Neural cell (in vitro differentiated cells): ENCODE data around the gene HAUS6. TPM values are rescaled to one million over a fixed set of nuclear protein-coding genes. Genes with fewer than 3 reads are reported as not detected.

Experiments
- H2AFZ ChIP-seq: fragments of 200-600, 300-800 bp; sonication (generic), shearing (Covaris generic); 2 replicates; pipeline ENCODE4 v1.6.0; 2014; ENCODE audit warnings: low read depth, mild to moderate bottlenecking, antibody characterized with exemption, low read length, moderate library complexity
- H3F3A ChIP-seq: fragments of 200-600 bp; shearing (Covaris generic); 2 replicates; pipeline ENCODE4 v1.6.1; 2016; ENCODE audit warnings: mild to moderate bottlenecking, moderate library complexity, mixed read lengths, antibody characterized with exemption, low read length; ENCODE audit not compliant: insufficient read depth, poor library complexity, severe bottlenecking
- H3K27ac ChIP-seq: fragments of 200-600, 300-800 bp; sonication (generic), shearing (Covaris generic); 2 replicates; pipeline ENCODE4 v1.5.1; 2014; ENCODE audit warnings: mild to moderate bottlenecking, low read length, moderate library complexity
- H3K27me3 ChIP-seq: fragments of 300-800, 200-600 bp; sonication (generic), shearing (Covaris generic); 2 replicates; pipeline ENCODE4 v1.6.0; 2014; ENCODE audit warnings: mild to moderate bottlenecking, low read depth, low read length, moderate library complexity; ENCODE audit not compliant: insufficient read depth
- H3K36me3 ChIP-seq: fragments of 300-800, 200-600 bp; sonication (generic), shearing (Covaris generic); 2 replicates; pipeline ENCODE4 v1.5.1; 2014; ENCODE audit warnings: mild to moderate bottlenecking, antibody characterized with exemption, low read length, moderate library complexity; ENCODE audit not compliant: insufficient read depth
- H3K4me2 ChIP-seq: fragments of 300-800, 200-600 bp; sonication (generic), shearing (Covaris generic); 2 replicates; pipeline ENCODE4 v1.6.0; 2014; ENCODE audit warnings: mild to moderate bottlenecking, low read length
- H3K4me3 ChIP-seq: fragments of 300-800, 200-600 bp; sonication (generic), shearing (Covaris generic); 2 replicates; pipeline ENCODE4 v1.5.1; 2014; ENCODE audit warnings: mild to moderate bottlenecking, low read length, moderate library complexity
- H3K79me2 ChIP-seq: fragments of 200-600 bp; shearing (Covaris generic); replicated peaks from 2 replicates; pipeline ENCODE4 v1.6.0; 2014; ENCODE audit warnings: mild to moderate bottlenecking, low read length, moderate library complexity; ENCODE audit not compliant: insufficient read depth
- H3K9ac ChIP-seq: fragments of 300-800, 200-600 bp; sonication (generic), shearing (Covaris generic); 2 replicates; pipeline ENCODE4 v1.6.1; 2016; ENCODE audit warnings: mild to moderate bottlenecking, low read length, mixed read lengths
- H3K9me2 ChIP-seq: fragments of 200-600 bp; shearing (Covaris generic); 2 replicates; pipeline ENCODE4 v1.6.1; 2016; ENCODE audit warnings: mild to moderate bottlenecking, low read length, mixed read lengths; ENCODE audit not compliant: insufficient read depth
- H3K9me3 ChIP-seq: fragments of 200-600, 300-800 bp; sonication (generic), shearing (Covaris generic); 2 replicates; pipeline ENCODE4 v1.6.1; 2016; ENCODE audit warnings: mild to moderate bottlenecking, mixed run types, low read length, moderate library complexity, mixed read lengths
- H4K20me1 ChIP-seq: fragments of 200-600 bp; shearing (Covaris generic); 2 replicates; pipeline ENCODE4 v1.6.1; 2016; ENCODE audit warnings: mild to moderate bottlenecking, mixed run types; ENCODE audit not compliant: insufficient read depth
- EP300 ChIP-seq: fragments of 450-650 bp; conservative IDR thresholded peaks from 2 replicates; pipeline ENCODE4 v1.6.1; 2014; ENCODE audit warnings: antibody characterized with exemption, mild to moderate bottlenecking, moderate library complexity; ENCODE audit not compliant: poor library complexity, severe bottlenecking
- EZH2 ChIP-seq: fragments of 200-600, 300-800 bp; shearing (Covaris generic), sonication (generic); IDR thresholded peaks from 2 replicates; pipeline ENCODE4 v1.6.1; 2014; ENCODE audit warnings: antibody characterized with exemption, low read length, borderline replicate concordance, mild to moderate bottlenecking; ENCODE audit not compliant: insufficient read depth, poor library complexity, severe bottlenecking
- MXI1 ChIP-seq: fragments of 450-650 bp; conservative IDR thresholded peaks from 2 replicates; pipeline ENCODE4 v1.6.1; 2014; ENCODE audit warnings: antibody characterized with exemption, mild to moderate bottlenecking; ENCODE audit not compliant: poor library complexity, severe bottlenecking
- POLR2AphosphoS5 ChIP-seq: IDR thresholded peaks from 2 replicates; pipeline ENCODE4 v1.6.1; 2012
- RAD21 ChIP-seq: fragments of 450-650 bp; conservative IDR thresholded peaks from 2 replicates; pipeline ENCODE4 v1.6.1; 2014; ENCODE audit warnings: antibody characterized with exemption, mild to moderate bottlenecking, moderate library complexity
- REST ChIP-seq: IDR thresholded peaks from 2 replicates; pipeline ENCODE4 v1.6.1; 2012; ENCODE audit warnings: borderline replicate concordance
- SMC3 ChIP-seq: fragments of 450-650 bp; conservative IDR thresholded peaks from 2 replicates; pipeline ENCODE4 v1.6.1; 2014; ENCODE audit warnings: antibody characterized with exemption, mild to moderate bottlenecking, moderate library complexity; ENCODE audit not compliant: poor library complexity
- TAF1 ChIP-seq: IDR thresholded peaks from 2 replicates; pipeline ENCODE4 v1.6.1; 2012; ENCODE audit warnings: low read depth
- polyA plus RNA-seq: library from polyadenylated mRNA; depleted of rRNA; stranded (reverse); fragments of >200 nt; gene quantifications from 2 replicates; pipeline ENCODE4 v1.2.3, GENCODE V29; 2014
- TF ChIP-seq, protein P1 (sequence below): fragments of 450-650 bp; IDR thresholded peaks from 2 replicates; pipeline ENCODE4 v1.5.1; 2014; ENCODE audit warnings: antibody characterized with exemption, mild to moderate bottlenecking, moderate library complexity; ENCODE audit not compliant: poor library complexity, severe bottlenecking

Gene HAUS6
- polyA plus RNA-seq, 1 donor from 2014 or later = 15.2 TPM

DNA sequence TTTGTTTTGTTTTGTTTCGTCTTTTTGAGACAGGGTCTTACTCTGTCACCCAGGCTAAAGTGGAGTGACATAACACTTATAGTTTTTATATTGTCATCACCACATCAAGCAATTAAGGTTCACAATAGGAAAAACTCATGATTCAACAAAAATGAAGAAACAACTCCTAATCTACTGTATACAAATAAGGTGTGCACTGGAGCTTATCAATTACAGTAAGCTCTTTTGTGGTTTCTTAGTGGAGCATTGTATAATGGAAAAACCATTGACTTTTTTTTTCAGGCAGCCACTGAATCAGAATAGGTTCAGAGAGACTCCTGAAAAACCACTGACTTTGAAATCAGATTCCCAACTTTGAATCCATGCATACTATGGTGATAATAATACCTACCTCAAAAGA, 35.4 kb upstream of the HAUS6 start:
- H3F3A ChIP-seq = no peaks in the 10 kb centered on the region
- H3K9ac ChIP-seq = no peak overlapping the region
- no peaks in the 10 kb centered on the region for H4K20me1 ChIP-seq
- no peaks in the 10 kb centered on the region for H3K27me3 ChIP-seq
- H3K27ac ChIP-seq = no peak overlapping the region
- TF ChIP-seq RAD21 (no peak), EZH2 (no peak)
- no peak overlapping the region for H3K4me2 ChIP-seq
- H2AFZ ChIP-seq = no peak overlapping the region
- no peaks in the 10 kb centered on the region for H3K79me2 ChIP-seq
- H3K9me2 ChIP-seq = no peaks in the 10 kb centered on the region
- no peak overlapping the region for H3K4me3 ChIP-seq
- no peaks in the 10 kb centered on the region for H3K9me3 ChIP-seq
- no peaks in the 10 kb centered on the region for H3K36me3 ChIP-seq

DNA sequence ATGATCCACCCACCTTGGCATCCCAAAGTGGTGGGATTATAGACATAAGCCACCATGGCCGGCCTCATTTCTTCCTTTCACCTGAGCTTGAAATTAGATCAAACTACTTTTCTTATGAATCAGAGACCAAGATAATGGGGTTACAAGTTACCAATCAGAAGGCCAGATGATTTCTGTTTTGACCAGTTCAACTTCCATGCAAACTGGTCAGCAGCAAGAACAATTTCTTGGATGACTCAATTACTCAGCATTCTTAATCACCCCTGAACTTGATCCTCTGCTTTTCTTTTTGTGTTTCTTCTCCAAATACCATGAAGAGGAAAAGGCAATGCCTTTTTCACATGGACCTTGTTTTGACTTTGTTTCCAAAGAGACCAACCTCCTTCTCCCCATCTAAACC, 34.6 kb upstream of the HAUS6 start:
- Histone ChIP-seq H3K79me2 (no peaks in the 10 kb centered on the region), H3K36me3 (no peaks in the 10 kb centered on the region), H3K9me3 (no peaks in the 10 kb centered on the region), H3K27ac (no peak overlapping the region), H2AFZ (no peak overlapping the region), H4K20me1 (no peaks in the 10 kb centered on the region), H3F3A (no peaks in the 10 kb centered on the region), H3K4me3 (no peak overlapping the region), H3K9ac (no peak overlapping the region), H3K9me2 (no peaks in the 10 kb centered on the region), H3K27me3 (no peaks in the 10 kb centered on the region), H3K4me2 (no peak overlapping the region)
- TF ChIP-seq, protein P1, sequence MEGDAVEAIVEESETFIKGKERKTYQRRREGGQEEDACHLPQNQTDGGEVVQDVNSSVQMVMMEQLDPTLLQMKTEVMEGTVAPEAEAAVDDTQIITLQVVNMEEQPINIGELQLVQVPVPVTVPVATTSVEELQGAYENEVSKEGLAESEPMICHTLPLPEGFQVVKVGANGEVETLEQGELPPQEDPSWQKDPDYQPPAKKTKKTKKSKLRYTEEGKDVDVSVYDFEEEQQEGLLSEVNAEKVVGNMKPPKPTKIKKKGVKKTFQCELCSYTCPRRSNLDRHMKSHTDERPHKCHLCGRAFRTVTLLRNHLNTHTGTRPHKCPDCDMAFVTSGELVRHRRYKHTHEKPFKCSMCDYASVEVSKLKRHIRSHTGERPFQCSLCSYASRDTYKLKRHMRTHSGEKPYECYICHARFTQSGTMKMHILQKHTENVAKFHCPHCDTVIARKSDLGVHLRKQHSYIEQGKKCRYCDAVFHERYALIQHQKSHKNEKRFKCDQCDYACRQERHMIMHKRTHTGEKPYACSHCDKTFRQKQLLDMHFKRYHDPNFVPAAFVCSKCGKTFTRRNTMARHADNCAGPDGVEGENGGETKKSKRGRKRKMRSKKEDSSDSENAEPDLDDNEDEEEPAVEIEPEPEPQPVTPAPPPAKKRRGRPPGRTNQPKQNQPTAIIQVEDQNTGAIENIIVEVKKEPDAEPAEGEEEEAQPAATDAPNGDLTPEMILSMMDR = no peak
- TF ChIP-seq RAD21 (no peak), TAF1 (no peak), REST (no peak), EZH2 (no peak), POLR2AphosphoS5 (no peak), EP300 (no peak), MXI1 (no peak), SMC3 (no peak)

- no peaks in the 10 kb centered on the region for H3K27me3 ChIP-seq
- H3K4me2 ChIP-seq = no peak overlapping the region
- TF ChIP-seq TAF1 = no peak
- TF ChIP-seq EP300 = no peak
- TF ChIP-seq REST = no peak
- no peak for TF ChIP-seq MXI1
- TF ChIP-seq POLR2AphosphoS5 = no peak
- no peak for TF ChIP-seq RAD21
- TF ChIP-seq SMC3 = no peak
- TF ChIP-seq, protein P1 = no peak
- TF ChIP-seq EZH2 = no peak
- H3K9me2 ChIP-seq = no peaks in the 10 kb centered on the region
- H3K4me3 ChIP-seq = no peak overlapping the region
- no peaks in the 10 kb centered on the region for H4K20me1 ChIP-seq
- no peaks in the 10 kb centered on the region for H3K79me2 ChIP-seq
- no peak overlapping the region for H3K9ac ChIP-seq
- H3K27ac ChIP-seq = no peak overlapping the region
- H2AFZ ChIP-seq = no peak overlapping the region
- no peaks in the 10 kb centered on the region for H3K36me3 ChIP-seq
- no peaks in the 10 kb centered on the region for H3F3A ChIP-seq
- H3K9me3 ChIP-seq = no peaks in the 10 kb centered on the region
Measured at GRCh38 chr9:19136129-19136528, 33.4 kb upstream of the HAUS6 start.
